CD14-positive monocyte (primary cell): ENCODE measurements around the gene NBPF26. TPM values are rescaled to one million over a fixed set of nuclear protein-coding genes. Genes with fewer than 3 reads are reported as not detected.
A peak's percentile ranks its signal among the peaks of the same experiment; 100 is the strongest.
"Not testable (repeated sequence)": the region's sequence is repeated elsewhere in the genome, so short reads cannot be mapped to it uniquely, and the experiment has no call there.

Experiments
- DNase-seq, 3 donors: peaks; one replicate each; pipeline ENCODE4 v3.0.0-alpha.2; 2011 to 2022
- H2AFZ ChIP-seq: 2 replicates; pipeline ENCODE4 v1.6.0; 2012; ENCODE audit warnings: mild to moderate bottlenecking, low read depth, low read length, inconsistent platforms; ENCODE audit not compliant: insufficient read depth, poor library complexity, severe bottlenecking
- H3K27ac ChIP-seq, 2 donors: 1 replicate in 1 of 2; 2 replicates in 1 of 2; pipeline ENCODE4 v1.5.1; 2012 to 2013; ENCODE audit warnings: low read length in 2 of 2, control low read depth in 1 of 2, inconsistent platforms in 1 of 2, low read depth in 1 of 2, mild to moderate bottlenecking in 1 of 2
- H3K27me3 ChIP-seq, 2 donors: one replicate each; pipeline versions ENCODE4 v1.6.0 to v1.6.1; 2011 to 2013; ENCODE audit warnings: low read length in 2 of 2; ENCODE audit not compliant: control insufficient read depth in 2 of 2, insufficient read depth in 2 of 2
- H3K36me3 ChIP-seq, 2 donors: replicated peaks in 1 of 2; 1 replicate in 1 of 2; 2 replicates in 1 of 2; pipeline versions ENCODE4 v1.5.1 to v1.6.1; 2012 to 2013; ENCODE audit warnings: low read length in 2 of 2, control low read depth in 1 of 2, inconsistent platforms in 1 of 2, mild to moderate bottlenecking in 1 of 2; ENCODE audit not compliant: insufficient read depth in 2 of 2, control insufficient read depth in 1 of 2
- H3K4me1 ChIP-seq, 2 donors: 1 replicate in 1 of 2; 2 replicates in 1 of 2; pipeline versions ENCODE4 v1.5.1 to v1.6.1; 2012 to 2013; ENCODE audit warnings: low read length in 2 of 2, control low read depth in 1 of 2, inconsistent platforms in 1 of 2, mild to moderate bottlenecking in 1 of 2, moderate library complexity in 1 of 2; ENCODE audit not compliant: insufficient read depth in 2 of 2, control insufficient read depth in 1 of 2
- H3K4me2 ChIP-seq: replicated peaks from 2 replicates; pipeline ENCODE3; 2012; ENCODE audit warnings: low read length, moderate library complexity, mild to moderate bottlenecking; ENCODE audit not compliant: poor library complexity, severe bottlenecking; ENCODE audit errors: extremely low read depth
- H3K4me3 ChIP-seq, 3 experiments: fragments of 200-600 bp in 1 of 3; sonication (generic) in 1 of 3; replicated peaks in 1 of 3; 1 replicate in 2 of 3; 2 replicates in 1 of 3; pipeline ENCODE4 v1.5.1; 2011 to 2013; ENCODE audit warnings: low read length in 3 of 3, mild to moderate bottlenecking in 3 of 3, control low read depth in 2 of 3, low read depth in 2 of 3, inconsistent platforms in 1 of 3, moderate library complexity in 1 of 3
- H3K79me2 ChIP-seq: 2 replicates; pipeline ENCODE4 v1.6.0; 2012; ENCODE audit warnings: mild to moderate bottlenecking, control low read depth, inconsistent platforms, low read length, moderate library complexity; ENCODE audit not compliant: insufficient read depth
- H3K9ac ChIP-seq: 2 replicates; pipeline ENCODE4 v1.6.0; 2017; ENCODE audit warnings: low read length, mild to moderate bottlenecking; ENCODE audit not compliant: insufficient read depth, poor library complexity, severe bottlenecking
- H3K9me3 ChIP-seq, 2 donors: replicated peaks in 1 of 2; 1 replicate in 1 of 2; 2 replicates in 1 of 2; pipeline versions ENCODE4 v1.5.1 to v1.6.1; 2012 to 2013; ENCODE audit warnings: low read length in 2 of 2, control low read depth in 1 of 2; ENCODE audit not compliant: control insufficient read depth in 1 of 2, insufficient read depth in 1 of 2
- H4K20me1 ChIP-seq: 2 replicates; pipeline ENCODE4 v1.6.0; 2012; ENCODE audit warnings: mild to moderate bottlenecking, low read length, control low read depth, moderate library complexity; ENCODE audit not compliant: insufficient read depth
- H3K27ac Mint-ChIP-seq, 7 donors: one replicate each; pipeline ENCODE4 v1.8.0; 2020; ENCODE audit warnings: mild to moderate bottlenecking in 7 of 7, mixed read lengths in 7 of 7, moderate library complexity in 6 of 7, inconsistent platforms in 2 of 7
- H3K27me3 Mint-ChIP-seq, 3 donors: one replicate each; pipeline ENCODE4 v1.8.0; 2021 to 2022; ENCODE audit warnings: low read depth in 3 of 3, mild to moderate bottlenecking in 3 of 3, mixed read lengths in 3 of 3, moderate library complexity in 3 of 3, inconsistent platforms in 1 of 3
- H3K36me3 Mint-ChIP-seq, 2 donors: one replicate each; pipeline ENCODE4 v1.8.0; 2020; ENCODE audit warnings: mixed read lengths in 2 of 2, inconsistent platforms in 1 of 2, mild to moderate bottlenecking in 1 of 2
- H3K4me1 Mint-ChIP-seq: one replicate; pipeline ENCODE4 v1.8.0; 2020; ENCODE audit warnings: mild to moderate bottlenecking, mixed read lengths
- H3K4me3 Mint-ChIP-seq, 2 donors: one replicate each; pipeline ENCODE4 v1.8.0; 2020; ENCODE audit warnings: mild to moderate bottlenecking in 2 of 2, mixed read lengths in 2 of 2, moderate library complexity in 1 of 2
- H3K9me3 Mint-ChIP-seq, 7 donors: one replicate each; pipeline ENCODE4 v1.8.0; 2020 to 2022; ENCODE audit warnings: mixed read lengths in 7 of 7, mild to moderate bottlenecking in 6 of 7, moderate library complexity in 6 of 7, inconsistent platforms in 2 of 7
- WGBS: methylation state at CpG from one replicate; pipeline ENCODE4 v1.1.5; 2013; ENCODE audit warnings: missing lambda C conversion rate; ENCODE audit not compliant: insufficient coverage; 5-methylcytosine and 5-hydroxymethylcytosine counted together
- intact Hi-C, 2 donors: fragments of 100-400 bp; cut with micrococcal nuclease; formaldehyde crosslinking; loops; one replicate each; pipeline versions ENCODE4 v1.15.0 to v1.15.1; 2023
- polyA plus RNA-seq, 3 donors: library from polyadenylated mRNA; depleted of rRNA in 1 of 3; unstranded in 2 of 3; stranded (reverse) in 1 of 3; fragments of 300-500 nt in 2 of 3; fragments of >200 nt in 1 of 3; fragmentation: Illumina TruSeq in 2 of 3; gene quantifications; 1 replicate in 2 of 3; 2 replicates in 1 of 3; pipeline ENCODE4 v1.2.3, GENCODE V29; 2012 to 2021
- TF ChIP-seq, protein P1 (sequence below): fragments of 200-600 bp; IDR thresholded peaks from one replicate; pipeline ENCODE4 v1.8.0; 2022; ENCODE audit warnings: antibody characterized with exemption, mild to moderate bottlenecking

Gene NBPF26
- polyA plus RNA-seq, 3 donors: 6.0 to 37.1 (median 8.5) TPM

DNA sequence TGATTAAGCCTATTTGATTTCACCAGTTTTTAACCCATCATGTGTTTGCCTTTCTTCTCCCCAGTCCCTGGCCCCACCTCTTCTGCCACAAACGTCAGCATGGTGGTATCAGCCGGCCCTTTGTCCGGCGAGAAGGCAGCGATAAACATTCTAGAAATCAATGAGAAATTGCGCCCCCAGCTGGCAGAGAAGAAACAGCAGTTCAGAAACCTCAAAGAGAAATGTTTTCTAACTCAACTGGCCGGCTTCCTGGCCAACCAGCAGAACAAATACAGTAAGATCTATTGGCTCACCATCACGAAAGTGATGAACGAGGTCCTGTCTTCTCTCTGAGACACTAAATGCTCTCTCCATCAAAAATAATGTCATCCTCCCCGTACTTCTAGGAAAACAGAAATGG, 88.1 kb downstream of the NBPF26 start:
- H2AFZ ChIP-seq, H3K27me3 Mint-ChIP-seq, H4K20me1 ChIP-seq, H3K4me3 ChIP-seq, H3K4me1 Mint-ChIP-seq, H3K9me3 Mint-ChIP-seq, H3K27me3 ChIP-seq, H3K36me3 ChIP-seq, intact Hi-C loops, H3K4me2 ChIP-seq, H3K9ac ChIP-seq, H3K79me2 ChIP-seq, H3K27ac ChIP-seq, H3K4me1 ChIP-seq, H3K9me3 ChIP-seq: not testable (repeated sequence)
- WGBS: no CpG with 5 or more reads among the region's 10 CpGs
- H3K27ac Mint-ChIP-seq: peak overlapping the region in 3 of 7 donors; percentile 42 to 88 (median 84)
- peak; percentile 0 to 17 (median 2) for DNase-seq
- TF ChIP-seq, protein P1, sequence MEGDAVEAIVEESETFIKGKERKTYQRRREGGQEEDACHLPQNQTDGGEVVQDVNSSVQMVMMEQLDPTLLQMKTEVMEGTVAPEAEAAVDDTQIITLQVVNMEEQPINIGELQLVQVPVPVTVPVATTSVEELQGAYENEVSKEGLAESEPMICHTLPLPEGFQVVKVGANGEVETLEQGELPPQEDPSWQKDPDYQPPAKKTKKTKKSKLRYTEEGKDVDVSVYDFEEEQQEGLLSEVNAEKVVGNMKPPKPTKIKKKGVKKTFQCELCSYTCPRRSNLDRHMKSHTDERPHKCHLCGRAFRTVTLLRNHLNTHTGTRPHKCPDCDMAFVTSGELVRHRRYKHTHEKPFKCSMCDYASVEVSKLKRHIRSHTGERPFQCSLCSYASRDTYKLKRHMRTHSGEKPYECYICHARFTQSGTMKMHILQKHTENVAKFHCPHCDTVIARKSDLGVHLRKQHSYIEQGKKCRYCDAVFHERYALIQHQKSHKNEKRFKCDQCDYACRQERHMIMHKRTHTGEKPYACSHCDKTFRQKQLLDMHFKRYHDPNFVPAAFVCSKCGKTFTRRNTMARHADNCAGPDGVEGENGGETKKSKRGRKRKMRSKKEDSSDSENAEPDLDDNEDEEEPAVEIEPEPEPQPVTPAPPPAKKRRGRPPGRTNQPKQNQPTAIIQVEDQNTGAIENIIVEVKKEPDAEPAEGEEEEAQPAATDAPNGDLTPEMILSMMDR: peak; percentile 65
- H3K4me3 Mint-ChIP-seq: peak overlapping the region in 1 of 2 donors; percentile 39
- peaks cover 24 to 25% of the 10 kb centered on the region in 2 donors for H3K36me3 Mint-ChIP-seq

DNA sequence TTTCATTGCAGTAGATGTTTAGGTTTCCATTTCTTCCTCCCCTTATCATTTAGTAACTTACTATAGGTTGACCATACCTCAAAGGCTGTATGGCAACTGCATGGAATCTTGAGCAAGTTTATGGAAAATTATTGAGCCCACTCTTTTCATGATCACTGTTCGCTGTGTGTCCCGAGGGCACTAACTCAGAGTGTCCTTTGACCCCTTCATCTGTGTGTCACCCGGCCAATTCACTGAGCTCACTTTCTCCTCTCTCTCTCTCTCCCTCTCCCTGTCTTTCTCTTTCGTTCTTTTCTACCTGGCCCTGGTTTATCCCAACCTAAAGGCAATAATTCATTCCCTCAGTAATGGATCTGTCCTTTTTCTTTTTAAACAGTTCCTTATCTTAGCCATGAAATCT, 101.3 kb downstream of the NBPF26 start:
- H3K27ac ChIP-seq, H3K4me1 ChIP-seq, H3K27me3 ChIP-seq, H3K4me1 Mint-ChIP-seq, H3K4me3 Mint-ChIP-seq, H3K9ac ChIP-seq, H3K36me3 ChIP-seq, H3K9me3 Mint-ChIP-seq, H3K27ac Mint-ChIP-seq, H2AFZ ChIP-seq, H3K4me3 ChIP-seq, H3K27me3 Mint-ChIP-seq, intact Hi-C loops, H3K9me3 ChIP-seq, DNase-seq, H4K20me1 ChIP-seq, H3K79me2 ChIP-seq, H3K4me2 ChIP-seq: not testable (repeated sequence)
- peaks cover 11% of the 10 kb centered on the region in 2 donors for H3K36me3 Mint-ChIP-seq
- no CpG with 5 or more reads among the region's 4 CpGs for WGBS

DNA sequence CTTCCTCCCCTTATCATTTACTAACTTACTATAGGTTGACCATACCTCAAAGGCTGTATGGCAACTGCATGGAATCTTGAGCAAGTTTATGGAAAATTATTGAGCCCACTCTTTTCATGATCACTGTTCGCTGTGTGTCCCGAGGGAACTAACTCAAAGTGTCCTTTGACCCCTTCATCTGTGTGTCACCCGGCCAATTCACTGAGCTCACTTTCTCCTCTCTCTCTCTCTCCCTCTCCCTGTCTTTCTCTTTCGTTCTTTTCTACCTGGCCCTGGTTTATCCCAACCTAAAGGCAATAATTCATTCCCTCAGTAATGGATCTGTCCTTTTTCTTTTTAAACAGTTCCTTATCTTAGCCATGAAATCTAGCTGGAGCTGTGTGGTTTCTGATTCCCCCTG, 102.9 kb downstream of the NBPF26 start:
- H3K9ac ChIP-seq, H3K27me3 ChIP-seq, intact Hi-C loops, H3K4me3 ChIP-seq, H3K4me2 ChIP-seq, H3K27ac ChIP-seq, H3K27ac Mint-ChIP-seq, H4K20me1 ChIP-seq, H3K4me1 ChIP-seq, H2AFZ ChIP-seq, DNase-seq, H3K9me3 Mint-ChIP-seq, H3K9me3 ChIP-seq, H3K4me3 Mint-ChIP-seq, H3K79me2 ChIP-seq, H3K27me3 Mint-ChIP-seq, H3K36me3 ChIP-seq, H3K4me1 Mint-ChIP-seq: not testable (repeated sequence)
- no CpG with 5 or more reads among the region's 4 CpGs for WGBS
- H3K36me3 Mint-ChIP-seq: peaks cover 11% of the 10 kb centered on the region in 2 donors
